Activated naive CD4-positive, alpha-beta T cell (primary cell): ENCODE data around the gene XPA.
"Not testable (repeated sequence)": the region's sequence is repeated elsewhere in the genome, so short reads cannot be mapped to it uniquely, and the experiment has no call there.

Source experiments
- DNase-seq, 4 experiments: peaks; one replicate each; lab custom pipeline; 2025; lab: John Stamatoyannopoulos, UW

XPA gene

GRCh38 chr9:97696803-97697601 is at the start of gene XPA:
Gene XPA, minus strand, starts transcription at chr9:97697340. Its CDS starts 48 bp downstream, at chr9:97697292.
- peak; percentile 83 to 96 (median 94) for DNase-seq

- DNase-seq = no peak
Observed at GRCh38 chr9:97744710-97745708, 47.9 kb upstream of the XPA start.

GRCh38 chr9:97744025-97744424 is 46.9 kb upstream of the XPA start:
- not testable (repeated sequence) for DNase-seq

- DNase-seq = no peak
Observed at GRCh38 chr9:97742545-97742944, 45.4 kb upstream of the XPA start.

GRCh38 chr9:97741947-97742346 is 44.8 kb upstream of the XPA start:
- DNase-seq = no peak

GRCh38 chr9:97740848-97741821 is 44.0 kb upstream of the XPA start:
- DNase-seq = peak in 3 of 4 experiments; percentile 6 to 21 (median 6)

GRCh38 chr9:97737429-97737828 is 40.3 kb upstream of the XPA start:
- no peak for DNase-seq

GRCh38 chr9:97735070-97735600 is 38.0 kb upstream of the XPA start:
- no peak for DNase-seq

- no peak for DNase-seq
Observed at GRCh38 chr9:97726716-97727115, 29.6 kb upstream of the XPA start.

GRCh38 chr9:97723819-97724218 is 26.7 kb upstream of the XPA start:
- DNase-seq = no peak

GRCh38 chr9:97722331-97722730 is 25.2 kb upstream of the XPA start:
- no peak for DNase-seq

- no peak for DNase-seq
Observed at GRCh38 chr9:97721396-97721795, 24.3 kb upstream of the XPA start.

- DNase-seq = no peak
Observed at GRCh38 chr9:97717866-97718265, 20.7 kb upstream of the XPA start.

- no peak for DNase-seq
Observed at GRCh38 chr9:97714435-97714834, 17.3 kb upstream of the XPA start.

- DNase-seq = no peak
Observed at GRCh38 chr9:97711223-97711626, 14.1 kb upstream of the XPA start.

GRCh38 chr9:97710356-97711222 is 13.4 kb upstream of the XPA start:
- DNase-seq = peak in 1 of 4 experiments; percentile 11

- DNase-seq = no peak
Observed at GRCh38 chr9:97706246-97706645, 9.1 kb upstream of the XPA start.

GRCh38 chr9:97705354-97705950 is 8.3 kb upstream of the XPA start:
- DNase-seq = no peak

GRCh38 chr9:97704851-97705250 is 7.7 kb upstream of the XPA start:
- no peak for DNase-seq

- no peak for DNase-seq
Observed at GRCh38 chr9:97704345-97704677, 7.2 kb upstream of the XPA start.
